Mesodermal cell (in vitro differentiated cells): ENCODE results near the gene TBKBP1.
"Not testable (repeated sequence)": the region's sequence is repeated elsewhere in the genome, so short reads cannot be mapped to it uniquely, and the experiment has no call there.

Experiments used
- H3K27ac ChIP-seq: 2 replicates; pipeline ENCODE4 v1.7.0; 2013; ENCODE audit warnings: mild to moderate bottlenecking, low read depth, low read length, moderate library complexity; ENCODE audit not compliant: severe bottlenecking
- H3K36me3 ChIP-seq: 2 replicates; pipeline ENCODE4 v1.7.1; 2013; ENCODE audit warnings: mild to moderate bottlenecking, low read length, moderate library complexity; ENCODE audit not compliant: control insufficient read depth, insufficient read depth
- H3K4me1 ChIP-seq: one replicate; pipeline ENCODE4 v1.7.1; 2013; ENCODE audit warnings: mild to moderate bottlenecking, low read length; ENCODE audit not compliant: insufficient read depth, control insufficient read depth, poor library complexity, severe bottlenecking
- H3K4me3 ChIP-seq: 2 replicates; pipeline ENCODE4 v1.7.0; 2013; ENCODE audit warnings: low read length, control low read depth, mild to moderate bottlenecking; ENCODE audit not compliant: insufficient read depth, poor library complexity, severe bottlenecking; ENCODE audit errors: extremely low read depth
- H3K9me3 ChIP-seq: 2 replicates; pipeline ENCODE4 v1.7.1; 2013; ENCODE audit warnings: mild to moderate bottlenecking, low read length, moderate library complexity; ENCODE audit not compliant: control insufficient read depth
- WGBS, 2 experiments: methylation state at CpG; one replicate each; pipeline ENCODE4 v1.1.5; 2013; ENCODE audit warnings: missing lambda C conversion rate in 2 of 2; ENCODE audit not compliant: insufficient coverage in 2 of 2; 5-methylcytosine and 5-hydroxymethylcytosine counted together

Gene TBKBP1

GRCh38 chr17:47735536-47736011, 41.6 kb downstream of the TBKBP1 start:
- no peaks in the 10 kb centered on the region for H3K36me3 ChIP-seq
- 85 to 100% methylated on average over 3 of the region's 3 CpGs for WGBS, 2 experiments
- H3K9me3 ChIP-seq: no peaks in the 10 kb centered on the region
- H3K4me3 ChIP-seq: no peak overlapping the region
- no peak overlapping the region for H3K27ac ChIP-seq
- H3K4me1 ChIP-seq: peaks cover 3% of the 10 kb centered on the region

DNA sequence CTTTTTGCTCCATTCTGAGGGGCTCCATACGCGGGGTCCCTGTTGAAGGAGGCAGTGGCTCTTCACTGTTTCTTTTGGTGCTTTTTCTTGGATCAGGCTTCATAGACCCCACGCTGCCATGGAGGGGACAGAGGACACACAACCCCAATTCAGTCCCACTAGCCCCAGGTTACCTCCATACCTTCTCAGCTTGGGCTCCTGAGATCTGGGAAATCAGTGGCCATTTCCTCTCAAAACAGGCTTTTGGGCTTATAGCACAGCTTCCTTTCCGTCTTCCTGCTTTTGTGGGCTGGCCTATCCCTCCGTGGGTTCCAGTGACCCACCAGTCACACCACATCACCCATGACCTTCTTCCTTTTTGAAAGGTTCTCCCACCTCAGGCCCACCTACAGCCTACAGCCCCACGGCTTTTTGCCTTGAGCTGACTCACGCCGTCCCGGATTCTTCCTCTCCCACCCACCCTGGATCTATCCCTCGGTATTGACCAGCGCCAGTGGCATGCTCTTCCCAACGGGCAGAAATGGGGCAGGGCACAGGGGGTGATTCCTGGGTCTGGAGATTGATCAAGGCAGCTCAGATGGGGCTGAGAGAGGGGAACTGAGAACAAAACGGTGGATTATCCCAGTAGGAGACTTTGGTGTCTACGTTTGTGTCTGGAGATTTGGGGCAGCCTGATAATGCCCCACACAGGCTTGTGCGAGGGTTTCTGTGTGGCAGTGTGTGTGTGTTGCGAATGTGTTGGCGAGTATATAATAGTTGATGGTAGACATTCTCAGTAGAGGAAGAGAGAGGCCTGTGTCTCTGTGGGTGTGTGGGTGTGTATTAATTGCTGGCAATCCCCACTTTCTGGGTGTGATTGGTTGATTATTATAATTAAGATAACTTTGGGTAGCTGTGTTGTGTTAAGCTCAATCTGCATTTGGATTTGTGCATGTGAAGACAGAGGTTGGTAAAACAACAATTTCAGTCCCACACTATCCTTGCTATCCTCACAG, 42.8 kb downstream of the TBKBP1 start:
- Histone ChIP-seq H3K4me3 (no peak overlapping the region), H3K4me1 (no peaks in the 10 kb centered on the region)
- WGBS, 2 experiments: 77 to 79% methylated on average over 10 to 15 of the region's 17 CpGs

DNA sequence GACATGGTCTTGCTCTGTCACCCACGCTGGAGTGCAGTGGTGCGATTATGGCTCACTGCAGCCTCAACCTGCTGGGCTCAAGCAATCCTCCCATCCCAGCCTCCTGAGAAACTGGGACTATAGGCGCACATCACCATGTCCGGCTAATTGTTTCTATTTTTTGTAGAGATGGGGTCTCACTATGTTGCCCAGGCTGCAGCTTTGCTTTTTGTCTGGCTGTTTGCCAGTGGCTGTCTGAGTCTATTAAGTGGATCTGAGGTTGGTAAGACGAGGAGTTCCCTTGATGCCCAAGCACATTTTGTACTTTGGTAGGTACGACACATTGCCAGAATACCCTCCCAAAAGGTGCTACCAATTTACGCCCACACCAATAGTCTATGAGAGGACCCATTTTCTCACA, 44.2 kb downstream of the TBKBP1 start:
- no peak overlapping the region for H3K4me3 ChIP-seq
- H3K9me3 ChIP-seq: no peaks in the 10 kb centered on the region
- WGBS, 2 experiments: 91 to 94% methylated on average over 4 to 5 of the region's 7 CpGs
- no peak overlapping the region for H3K27ac ChIP-seq
- H3K36me3 ChIP-seq: no peaks in the 10 kb centered on the region
- H3K4me1 ChIP-seq: no peaks in the 10 kb centered on the region

More for the DNA sequence above, 42.8 kb downstream of the TBKBP1 start:
- Histone ChIP-seq H3K9me3 (no peaks in the 10 kb centered on the region), H3K27ac (no peak overlapping the region), H3K36me3 (no peaks in the 10 kb centered on the region)

- H3K4me1 ChIP-seq: no peaks in the 10 kb centered on the region
- H3K4me3 ChIP-seq: no peak overlapping the region
- H3K9me3 ChIP-seq: no peaks in the 10 kb centered on the region
- no peaks in the 10 kb centered on the region for H3K36me3 ChIP-seq
- H3K27ac ChIP-seq: no peak overlapping the region
- WGBS, 2 experiments: 92 to 96% methylated on average over 6 of the region's 8 CpGs
Observed at GRCh38 chr17:47739150-47739549, 45.2 kb downstream of the TBKBP1 start.

- H3K4me3 ChIP-seq, H3K27ac ChIP-seq, H3K9me3 ChIP-seq, H3K4me1 ChIP-seq, H3K36me3 ChIP-seq: not testable (repeated sequence)
- 84 to 94% methylated on average over 7 to 8 of the region's 12 CpGs for WGBS, 2 experiments
Observed at GRCh38 chr17:47739945-47740344, 46.0 kb downstream of the TBKBP1 start.

DNA sequence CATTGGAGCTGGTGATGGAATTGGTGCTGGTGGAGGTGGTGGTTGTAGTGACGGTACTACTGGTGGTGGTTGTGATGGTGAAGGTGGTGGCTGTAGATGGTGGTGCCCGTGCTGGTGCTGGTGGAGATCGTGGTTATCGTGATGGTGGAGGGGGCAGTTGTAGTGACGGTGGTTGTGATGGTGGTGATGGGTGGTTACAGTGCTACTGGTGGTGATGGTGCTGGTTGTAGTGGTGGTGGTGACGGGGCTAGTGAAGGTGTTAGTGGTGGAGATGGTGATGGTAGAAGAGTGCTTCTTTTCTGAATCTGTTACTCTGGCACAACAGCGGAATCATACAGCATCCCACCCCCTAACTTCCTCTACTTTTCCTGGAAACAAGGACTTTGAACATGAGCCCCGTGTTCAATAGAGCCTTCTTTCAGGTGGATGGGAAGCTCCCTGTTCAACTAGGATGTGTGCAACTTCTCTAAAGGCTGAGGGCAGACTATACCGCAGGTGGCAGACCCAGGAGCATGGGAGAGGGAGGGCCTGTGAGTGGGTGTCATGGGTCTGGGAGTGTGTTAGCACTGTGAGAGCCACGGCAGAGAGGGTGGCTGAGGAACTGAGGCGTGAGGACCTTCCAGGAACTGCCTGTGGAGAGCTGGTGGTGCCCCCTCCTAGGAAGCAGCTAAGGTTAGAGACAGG, 47.3 kb downstream of the TBKBP1 start:
- WGBS, 2 experiments: 91 to 94% methylated on average over 7 to 9 of the region's 11 CpGs
- no peak overlapping the region for H3K27ac ChIP-seq
- no peaks in the 10 kb centered on the region for H3K36me3 ChIP-seq
- no peak overlapping the region for H3K4me3 ChIP-seq
- H3K9me3 ChIP-seq: no peaks in the 10 kb centered on the region
- no peaks in the 10 kb centered on the region for H3K4me1 ChIP-seq

DNA sequence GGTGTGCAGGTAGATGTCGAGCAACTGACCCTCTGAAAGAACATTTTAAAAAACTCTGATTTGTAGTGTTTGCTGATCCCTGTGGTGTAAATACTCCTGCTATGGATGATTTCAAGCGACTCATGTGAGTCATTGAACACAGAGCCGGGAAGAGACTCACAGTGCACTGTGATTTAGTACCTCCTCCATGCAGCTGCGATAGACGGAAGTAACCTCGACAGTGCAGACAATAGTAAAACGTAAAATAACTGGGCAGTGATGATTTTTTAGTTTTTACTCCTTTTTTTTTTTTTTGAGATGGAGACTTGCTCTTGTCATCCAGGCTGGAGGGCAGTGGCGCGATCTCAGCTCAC, 47.8 kb downstream of the TBKBP1 start:
- Histone ChIP-seq H3K27ac (no peak overlapping the region), H3K9me3 (no peaks in the 10 kb centered on the region), H3K4me3 (no peak overlapping the region), H3K4me1 (no peaks in the 10 kb centered on the region), H3K36me3 (no peaks in the 10 kb centered on the region)
- WGBS, 2 experiments: 89 to 92% methylated on average over 7 to 8 of the region's 9 CpGs

GRCh38 chr17:47742319-47743181, 48.6 kb downstream of the TBKBP1 start:
- H3K4me1 ChIP-seq: no peaks in the 10 kb centered on the region
- H3K9me3 ChIP-seq: no peaks in the 10 kb centered on the region
- H3K36me3 ChIP-seq: no peaks in the 10 kb centered on the region
- H3K4me3 ChIP-seq: no peak overlapping the region
- WGBS, 2 experiments: 34 to 41% methylated on average over 18 to 21 of the region's 26 CpGs
- no peak overlapping the region for H3K27ac ChIP-seq

DNA sequence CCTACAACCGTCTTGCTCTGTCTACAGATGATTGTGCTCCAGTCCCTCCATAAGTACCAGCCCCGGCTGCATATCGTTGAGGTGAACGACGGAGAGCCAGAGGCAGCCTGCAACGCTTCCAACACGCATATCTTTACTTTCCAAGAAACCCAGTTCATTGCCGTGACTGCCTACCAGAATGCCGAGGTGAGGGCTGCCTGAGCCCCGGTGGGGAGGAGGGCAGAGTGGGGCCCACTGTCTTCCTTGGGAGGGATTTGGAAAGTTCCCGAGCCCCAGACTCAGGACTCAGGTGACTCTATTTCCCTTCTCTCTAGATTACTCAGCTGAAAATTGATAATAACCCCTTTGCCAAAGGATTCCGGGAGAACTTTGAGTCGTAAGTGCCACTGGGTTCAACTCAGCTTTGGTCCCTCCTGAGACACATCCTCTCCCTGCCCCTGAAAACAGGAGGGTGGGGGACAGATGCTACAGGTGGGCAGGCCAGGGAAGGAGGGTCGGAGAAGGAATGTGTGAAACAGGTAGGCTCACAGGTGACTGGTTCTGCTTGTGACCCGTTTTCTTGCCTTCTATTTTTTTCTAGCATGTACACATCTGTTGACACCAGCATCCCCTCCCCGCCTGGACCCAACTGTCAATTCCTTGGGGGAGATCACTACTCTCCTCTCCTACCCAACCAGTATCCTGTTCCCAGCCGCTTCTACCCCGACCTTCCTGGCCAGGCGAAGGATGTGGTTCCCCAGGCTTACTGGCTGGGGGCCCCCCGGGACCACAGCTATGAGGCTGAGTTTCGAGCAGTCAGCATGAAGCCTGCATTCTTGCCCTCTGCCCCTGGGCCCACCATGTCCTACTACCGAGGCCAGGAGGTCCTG, 50.4 kb downstream of the TBKBP1 start:
- Histone ChIP-seq H3K36me3 (no peaks in the 10 kb centered on the region), H3K9me3 (no peaks in the 10 kb centered on the region), H3K4me3 (no peak overlapping the region), H3K4me1 (no peaks in the 10 kb centered on the region), H3K27ac (no peak overlapping the region)
- 84 to 88% methylated on average over 14 to 16 of the region's 22 CpGs for WGBS, 2 experiments

DNA sequence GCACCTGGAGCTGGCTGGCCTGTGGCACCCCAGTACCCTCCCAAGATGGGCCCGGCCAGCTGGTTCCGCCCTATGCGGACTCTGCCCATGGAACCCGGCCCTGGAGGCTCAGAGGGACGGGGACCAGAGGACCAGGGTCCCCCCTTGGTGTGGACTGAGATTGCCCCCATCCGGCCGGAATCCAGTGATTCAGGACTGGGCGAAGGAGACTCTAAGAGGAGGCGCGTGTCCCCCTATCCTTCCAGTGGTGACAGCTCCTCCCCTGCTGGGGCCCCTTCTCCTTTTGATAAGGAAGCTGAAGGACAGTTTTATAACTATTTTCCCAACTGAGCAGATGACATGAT, 51.0 kb downstream of the TBKBP1 start:
- H3K27ac ChIP-seq: no peak overlapping the region
- no peaks in the 10 kb centered on the region for H3K36me3 ChIP-seq
- H3K4me3 ChIP-seq: no peak overlapping the region
- H3K4me1 ChIP-seq: no peaks in the 10 kb centered on the region
- H3K9me3 ChIP-seq: no peaks in the 10 kb centered on the region
- 79 to 84% methylated on average over 5 to 10 of the region's 10 CpGs for WGBS, 2 experiments
